ENCODE measurements around the gene RHOT1. TPM values are rescaled to one million over a fixed set of nuclear protein-coding genes. Genes with fewer than 3 reads are reported as not detected.
"Not testable (repeated sequence)": the region's sequence is repeated elsewhere in the genome, so short reads cannot be mapped to it uniquely, and the experiment has no call there.

The RHOT1 gene
- total RNA-seq, 1 donor from 2014 or later, result 34.6 TPM

GRCh38 chr17:32126325-32126724 is 16.0 kb upstream of the RHOT1 start:
- Mint-ChIP-seq H3K4me1 (peaks cover 21% of the 10 kb centered on the region), H3K36me3 (peaks cover 7% of the 10 kb centered on the region), H3K9me3 (peaks cover 5% of the 10 kb centered on the region), H3K4me3 (no peak overlapping the region), H3K27ac (peak overlapping the region; percentile 50), H3K27me3 (ENCODE audit: low read depth) (no peaks in the 10 kb centered on the region)
- no peak for DNase-seq (ENCODE audit: low spot score in 2 of 2, unreplicated experiment in 2 of 2)
- TF ChIP-seq CTCF (IDR thresholded peaks at IDR 0.05; ENCODE audit: unreplicated experiment), result no peak

- Mint-ChIP-seq H3K27ac (peak overlapping the region; percentile 95), H3K36me3 (peaks cover 7% of the 10 kb centered on the region), H3K4me1 (peaks cover 21% of the 10 kb centered on the region), H3K27me3 (ENCODE audit: low read depth) (no peaks in the 10 kb centered on the region), H3K9me3 (peaks cover 5% of the 10 kb centered on the region), H3K4me3 (peak overlapping the region; percentile 88)
- no peak for DNase-seq (ENCODE audit: low spot score in 2 of 2, unreplicated experiment in 2 of 2)
- no peak for TF ChIP-seq CTCF (IDR thresholded peaks at IDR 0.05; ENCODE audit: unreplicated experiment)
These were observed 15.6 kb upstream of the RHOT1 start for GRCh38 chr17:32126746-32127145.

- Mint-ChIP-seq H3K4me3 (peak overlapping the region; percentile 88), H3K4me1 (peaks cover 21% of the 10 kb centered on the region), H3K36me3 (peaks cover 7% of the 10 kb centered on the region), H3K9me3 (peaks cover 5% of the 10 kb centered on the region), H3K27me3 (ENCODE audit: low read depth) (no peaks in the 10 kb centered on the region), H3K27ac (peak overlapping the region; percentile 95)
- DNase-seq (ENCODE audit: low spot score in 2 of 2, unreplicated experiment in 2 of 2), result peak; percentile 58 to 76
- TF ChIP-seq CTCF (IDR thresholded peaks at IDR 0.05; ENCODE audit: unreplicated experiment), result no peak
These were observed 15.0 kb upstream of the RHOT1 start for GRCh38 chr17:32127158-32127897.

- H3K27ac Mint-ChIP-seq, result peak overlapping the region; percentile 95
- not testable (repeated sequence) for H3K36me3 Mint-ChIP-seq; DNase-seq (ENCODE audit: low spot score in 2 of 2, unreplicated experiment in 2 of 2); H3K9me3 Mint-ChIP-seq; H3K27me3 Mint-ChIP-seq (ENCODE audit: low read depth)
- H3K4me1 Mint-ChIP-seq, result peaks cover 21% of the 10 kb centered on the region
- H3K4me3 Mint-ChIP-seq, result peak overlapping the region; percentile 88
These were observed 13.8 kb upstream of the RHOT1 start for GRCh38 chr17:32128470-32128869.

- H3K4me1 Mint-ChIP-seq; DNase-seq (ENCODE audit: low spot score in 2 of 2, unreplicated experiment in 2 of 2); H3K27me3 Mint-ChIP-seq (ENCODE audit: low read depth); H3K27ac Mint-ChIP-seq; H3K4me3 Mint-ChIP-seq; H3K9me3 Mint-ChIP-seq; H3K36me3 Mint-ChIP-seq: not testable (repeated sequence)
These were observed 6.7 kb upstream of the RHOT1 start for GRCh38 chr17:32135497-32136117.

GRCh38 chr17:32136856-32137255 is 5.4 kb upstream of the RHOT1 start:
- Mint-ChIP-seq H3K4me3 (no peak overlapping the region), H3K4me1 (peaks cover 9% of the 10 kb centered on the region), H3K27me3 (ENCODE audit: low read depth) (no peaks in the 10 kb centered on the region), H3K36me3 (no peaks in the 10 kb centered on the region), H3K9me3 (peaks cover 5% of the 10 kb centered on the region), H3K27ac (no peak overlapping the region)
- DNase-seq (ENCODE audit: low spot score in 2 of 2, unreplicated experiment in 2 of 2), result no peak
- no peak for TF ChIP-seq CTCF (IDR thresholded peaks at IDR 0.05; ENCODE audit: unreplicated experiment)

GRCh38 chr17:32139504-32139903 is 2.8 kb upstream of the RHOT1 start:
- H3K4me3 Mint-ChIP-seq; DNase-seq (ENCODE audit: low spot score in 2 of 2, unreplicated experiment in 2 of 2); H3K36me3 Mint-ChIP-seq; H3K9me3 Mint-ChIP-seq; H3K27me3 Mint-ChIP-seq (ENCODE audit: low read depth); H3K27ac Mint-ChIP-seq: not testable (repeated sequence)
- peaks cover 22% of the 10 kb centered on the region for H3K4me1 Mint-ChIP-seq

All from mesothelial cell of epicardium (in vitro differentiated cells).